Uterus (tissue), 4 donors: Measurements from ENCODE around the gene ZRANB3. TPM values are rescaled to one million over a fixed set of nuclear protein-coding genes. Genes with fewer than 3 reads are reported as not detected.
"Not testable (repeated sequence)": the region's sequence is repeated elsewhere in the genome, so short reads cannot be mapped to it uniquely, and the experiment has no call there.

Source experiments
- DNase-seq, 2 donors: peaks; one replicate each; pipeline ENCODE4 v3.0.0-alpha.2; 2019 to 2020
- H3K27ac ChIP-seq, 2 donors: fragments of 200-600 bp; sonication (generic); 1 replicate in 1 of 2; 2 replicates in 1 of 2; pipeline ENCODE4 v1.5.1; 2016 to 2018
- H3K27me3 ChIP-seq, 2 donors: fragments of 200-600 bp; sonication (generic); one replicate each; pipeline ENCODE4 v1.5.1; 2018 to 2019; ENCODE audit warnings: control low read depth in 1 of 2
- H3K36me3 ChIP-seq, 2 donors: fragments of 200-600 bp; sonication (generic); one replicate each; pipeline ENCODE4 v1.5.1; 2019; ENCODE audit warnings: control low read depth in 1 of 2
- H3K4me1 ChIP-seq, 2 donors: fragments of 200-600 bp; sonication (generic); one replicate each; pipeline ENCODE4 v1.5.1; 2018 to 2019; ENCODE audit warnings: control low read depth in 1 of 2
- H3K4me3 ChIP-seq, 2 donors: fragments of 200-600 bp; sonication (generic); 1 replicate in 1 of 2; 2 replicates in 1 of 2; pipeline ENCODE4 v1.5.1; 2018 to 2019; ENCODE audit warnings: mild to moderate bottlenecking in 1 of 2
- H3K9me3 ChIP-seq, 2 donors: fragments of 200-600 bp; sonication (generic); one replicate each; pipeline ENCODE4 v1.5.1; 2019; ENCODE audit warnings: control low read depth in 1 of 2
- CTCF ChIP-seq, 4 experiments: fragments of 200-600 bp in 2 of 4; fragments of 450-650 bp in 2 of 4; sonication (generic) in 2 of 4; IDR thresholded peaks; one replicate each; pipeline ENCODE4 v1.5.1; 2016 to 2019; ENCODE audit warnings: antibody characterized with exemption in 4 of 4, mild to moderate bottlenecking in 2 of 4, moderate library complexity in 1 of 4
- POLR2A ChIP-seq, 2 donors: fragments of 450-650 bp; IDR thresholded peaks; one replicate each; pipeline ENCODE4 v1.6.1; 2016; ENCODE audit warnings: antibody characterized with exemption in 2 of 2, mild to moderate bottlenecking in 1 of 2, moderate library complexity in 1 of 2
- intact Hi-C: fragments of 100-400 bp; cut with DNase I; formaldehyde crosslinking; loops from one replicate; pipeline ENCODE4 v1.15.1; 2023; ENCODE audit warnings: low total_unique reads
- total RNA-seq, 4 donors: library from RNA; depleted of rRNA in 3 of 4; stranded (reverse); fragments of >200 nt in 3 of 4; gene quantifications; one replicate each; pipeline versions ENCODE4 v1.1.0 to v1.2.4, GENCODE V29; 2014 to 2023
- donor health status: DM: yes; HTN: yes; CAD: no.

The ZRANB3 gene
- total RNA-seq, 4 donors from 2014 or later = 1.8 to 24.3 (median 5.5) TPM

- H3K9me3 ChIP-seq = peaks cover 0 to 4% of the 10 kb centered on the region in 2 donors
- no peak for DNase-seq
- TF ChIP-seq POLR2A (IDR thresholded peaks at IDR 0.05) (no peak), CTCF (IDR thresholded peaks at IDR 0.05) (no peak)
- no peaks in the 10 kb centered on the region for H3K27me3 ChIP-seq
- no peaks in the 10 kb centered on the region for H3K4me1 ChIP-seq
- H3K27ac ChIP-seq = no peak overlapping the region
- no peak overlapping the region for H3K4me3 ChIP-seq
- intact Hi-C loops = no loop called here
- no peaks in the 10 kb centered on the region for H3K36me3 ChIP-seq
Observed at GRCh38 chr2:135140606-135141005, 390.4 kb downstream of the ZRANB3 start.

- H3K36me3 ChIP-seq = no peaks in the 10 kb centered on the region
Observed at GRCh38 chr2:135132314-135132713, 398.7 kb downstream of the ZRANB3 start.

GRCh38 chr2:135130751-135131150 lies 400.3 kb downstream of the ZRANB3 start:
- Histone ChIP-seq H3K36me3 (no peaks in the 10 kb centered on the region), H3K4me3 (no peak overlapping the region), H3K9me3 (no peaks in the 10 kb centered on the region), H3K4me1 (no peaks in the 10 kb centered on the region), H3K27me3 (no peaks in the 10 kb centered on the region), H3K27ac (no peak overlapping the region)
- intact Hi-C loops = no loop called here
- no peak for DNase-seq
- no peak for TF ChIP-seq POLR2A (IDR thresholded peaks at IDR 0.05)
- no peak for TF ChIP-seq CTCF (IDR thresholded peaks at IDR 0.05)

More at GRCh38 chr2:135132314-135132713, 398.7 kb downstream of the ZRANB3 start:
- Histone ChIP-seq H3K9me3 (no peaks in the 10 kb centered on the region), H3K4me1 (no peaks in the 10 kb centered on the region), H3K27me3 (no peaks in the 10 kb centered on the region), H3K27ac (no peak overlapping the region), H3K4me3 (no peak overlapping the region)
- no peak for DNase-seq
- intact Hi-C loops = no loop called here
- TF ChIP-seq POLR2A (IDR thresholded peaks at IDR 0.05) (no peak), CTCF (IDR thresholded peaks at IDR 0.05) (no peak)

GRCh38 chr2:135125940-135126339 lies 405.1 kb downstream of the ZRANB3 start:
- intact Hi-C loops = no loop called here
- Histone ChIP-seq H3K27me3 (no peaks in the 10 kb centered on the region), H3K27ac (no peak overlapping the region), H3K36me3 (no peaks in the 10 kb centered on the region), H3K9me3 (no peaks in the 10 kb centered on the region), H3K4me3 (no peak overlapping the region), H3K4me1 (no peaks in the 10 kb centered on the region)
- no peak for DNase-seq
- no peak for TF ChIP-seq POLR2A (IDR thresholded peaks at IDR 0.05)
- TF ChIP-seq CTCF (IDR thresholded peaks at IDR 0.05) = no peak

GRCh38 chr2:135124924-135125886 lies 405.8 kb downstream of the ZRANB3 start:
- Histone ChIP-seq H3K4me3 (no peak overlapping the region), H3K36me3 (no peaks in the 10 kb centered on the region)
- intact Hi-C loops = no loop called here

GRCh38 chr2:135121658-135122039 lies 409.4 kb downstream of the ZRANB3 start:
- H3K4me1 ChIP-seq, H3K27ac ChIP-seq, H3K9me3 ChIP-seq, intact Hi-C loops, DNase-seq, H3K27me3 ChIP-seq, H3K4me3 ChIP-seq, H3K36me3 ChIP-seq: not testable (repeated sequence)

More at GRCh38 chr2:135124924-135125886, 405.8 kb downstream of the ZRANB3 start:
- H3K4me1 ChIP-seq = no peaks in the 10 kb centered on the region
- H3K27ac ChIP-seq = no peak overlapping the region
- no peaks in the 10 kb centered on the region for H3K9me3 ChIP-seq
- H3K27me3 ChIP-seq = no peaks in the 10 kb centered on the region
- DNase-seq = no peak
- TF ChIP-seq POLR2A (IDR thresholded peaks at IDR 0.05) (no peak), CTCF (IDR thresholded peaks at IDR 0.05) (no peak)
